Muscle layer of colon (tissue), 2 donors: ENCODE data around the gene PSMA3.
A peak's percentile ranks its signal among the peaks of the same experiment; 100 is the strongest.

ENCODE experiments used
- H3K27ac ChIP-seq: one replicate; pipeline ENCODE4 v1.7.0; 2013; ENCODE audit warnings: low read depth, mild to moderate bottlenecking, low read length, moderate library complexity
- H3K27me3 ChIP-seq, 2 donors: one replicate each; pipeline ENCODE4 v1.7.0; 2013; ENCODE audit warnings: low read length in 2 of 2, mild to moderate bottlenecking in 2 of 2; ENCODE audit not compliant: insufficient read depth in 2 of 2, control insufficient read depth in 1 of 2
- H3K36me3 ChIP-seq: one replicate; pipeline ENCODE4 v1.7.0; 2013; ENCODE audit warnings: mild to moderate bottlenecking, low read length; ENCODE audit not compliant: insufficient read depth
- H3K4me1 ChIP-seq: one replicate; pipeline ENCODE4 v1.7.0; 2013; ENCODE audit warnings: mild to moderate bottlenecking, low read length; ENCODE audit not compliant: insufficient read depth
- H3K4me3 ChIP-seq, 2 donors: one replicate each; pipeline ENCODE4 v1.7.0; 2013; ENCODE audit warnings: low read length in 2 of 2, low read depth in 1 of 2, mild to moderate bottlenecking in 1 of 2, moderate library complexity in 1 of 2
- H3K9ac ChIP-seq: one replicate; pipeline ENCODE4 v1.7.0; 2013; ENCODE audit warnings: low read length
- H3K9me3 ChIP-seq: one replicate; pipeline ENCODE4 v1.7.0; 2013; ENCODE audit warnings: mild to moderate bottlenecking, low read length
- donor health status: abdominal sarcoma.
- donor health status: Adenocarcinoma of cecum.

The PSMA3 gene

DNA sequence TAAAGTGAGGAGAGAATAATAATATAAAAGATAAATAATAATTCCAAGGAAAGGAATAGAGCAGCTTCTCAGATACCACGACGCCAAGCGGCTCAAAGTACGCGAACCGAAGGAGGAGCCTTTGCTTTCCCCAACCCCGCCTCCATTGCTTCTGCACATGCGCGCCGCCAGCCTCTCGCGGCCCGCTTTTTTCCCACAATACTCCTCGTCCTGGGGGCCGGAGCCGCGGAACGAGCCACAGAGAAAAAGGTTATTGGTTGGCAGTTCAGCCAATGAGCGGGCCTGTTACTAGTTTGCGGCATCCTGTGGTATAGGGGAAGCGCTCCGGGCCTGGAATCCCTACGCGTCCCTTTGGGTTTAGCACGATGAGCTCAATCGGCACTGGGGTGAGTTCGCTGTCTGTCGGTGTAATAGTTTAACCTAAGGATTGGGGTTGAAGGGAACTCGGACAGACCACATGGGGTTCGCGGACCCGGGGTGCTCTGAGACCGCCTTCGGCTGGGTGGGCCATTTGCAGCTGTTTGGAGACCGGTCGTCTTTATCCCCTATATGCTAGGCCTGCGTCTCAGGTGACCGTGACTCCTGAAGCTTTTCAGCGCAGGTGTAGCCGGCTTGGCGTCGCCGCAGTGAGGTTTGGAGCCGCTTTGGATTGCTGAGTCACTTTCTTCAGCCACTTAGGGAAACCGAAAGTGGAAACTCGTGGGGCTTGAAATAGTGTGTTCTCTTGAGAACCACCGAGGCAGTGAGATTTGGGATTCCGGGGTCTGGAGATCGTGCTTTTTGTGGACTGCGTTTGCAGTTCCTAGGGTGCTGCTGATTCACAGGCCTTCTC, at the start of gene PSMA3:
Gene PSMA3, plus strand, starts transcription at position 288 of the 832 bp plus-strand sequence. Its CDS starts 78 bp downstream, at position 366.
- Histone ChIP-seq H3K9ac (peak within 1 kb of the TSS; percentile 70), H3K4me3 (peak within 1 kb of the TSS; percentile 89 to 93), H3K27ac (peak within 1 kb of the TSS; percentile 87), H3K27me3 (no peaks in the 10 kb centered on the region), H3K9me3 (no peaks in the 10 kb centered on the region), H3K36me3 (no peaks in the 10 kb centered on the region), H3K4me1 (peaks cover 30% of the 10 kb centered on the region)

DNA sequence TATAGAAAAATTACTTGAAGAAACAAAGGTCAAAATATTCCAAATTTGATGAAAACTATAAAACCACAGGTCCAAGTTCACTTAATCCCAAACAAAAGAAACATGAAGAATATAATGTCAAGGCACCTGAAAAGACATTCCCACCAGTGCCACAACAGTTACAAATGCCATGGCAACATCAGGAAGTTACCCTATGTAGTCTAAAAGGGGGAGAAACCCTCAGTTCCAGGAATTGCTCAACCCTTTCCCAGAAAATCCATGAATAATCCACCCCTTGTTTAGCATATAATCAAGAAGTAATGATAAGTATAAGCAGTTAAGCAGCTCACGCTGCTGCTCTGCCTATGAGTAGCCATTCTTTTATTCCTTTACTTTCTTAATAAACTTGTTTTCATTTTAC, 48.4 kb upstream of the PSMA3 start:
- no peaks in the 10 kb centered on the region for H3K27me3 ChIP-seq
- no peak overlapping the region for H3K9ac ChIP-seq
- no peak overlapping the region for H3K27ac ChIP-seq
- no peaks in the 10 kb centered on the region for H3K36me3 ChIP-seq
- H3K4me3 ChIP-seq, result no peak overlapping the region
- no peaks in the 10 kb centered on the region for H3K9me3 ChIP-seq
- H3K4me1 ChIP-seq, result peaks cover 7% of the 10 kb centered on the region

DNA sequence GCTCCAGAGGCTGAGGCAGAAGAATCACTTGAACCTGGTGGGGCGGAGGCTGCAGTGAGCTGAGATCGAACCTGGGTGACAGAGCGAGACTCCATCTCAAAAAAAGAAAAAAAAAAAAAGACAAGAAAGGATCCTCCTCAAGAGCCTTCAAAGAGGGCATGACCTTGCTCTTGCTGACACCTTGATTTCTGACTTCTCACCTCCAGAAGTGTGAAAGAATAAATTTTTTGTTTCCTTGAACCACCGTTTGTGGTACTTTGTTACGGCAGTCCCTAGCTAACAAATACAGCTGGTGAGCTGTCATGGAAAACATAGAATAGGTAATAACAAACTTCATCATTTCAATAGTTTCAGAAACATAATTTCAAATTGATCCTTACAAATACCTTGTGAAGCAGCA, 46.6 kb upstream of the PSMA3 start:
- Histone ChIP-seq H3K4me3 (no peak overlapping the region), H3K27ac (no peak overlapping the region), H3K27me3 (no peaks in the 10 kb centered on the region), H3K36me3 (no peaks in the 10 kb centered on the region), H3K9ac (no peak overlapping the region), H3K9me3 (no peaks in the 10 kb centered on the region), H3K4me1 (peaks cover 7% of the 10 kb centered on the region)

DNA sequence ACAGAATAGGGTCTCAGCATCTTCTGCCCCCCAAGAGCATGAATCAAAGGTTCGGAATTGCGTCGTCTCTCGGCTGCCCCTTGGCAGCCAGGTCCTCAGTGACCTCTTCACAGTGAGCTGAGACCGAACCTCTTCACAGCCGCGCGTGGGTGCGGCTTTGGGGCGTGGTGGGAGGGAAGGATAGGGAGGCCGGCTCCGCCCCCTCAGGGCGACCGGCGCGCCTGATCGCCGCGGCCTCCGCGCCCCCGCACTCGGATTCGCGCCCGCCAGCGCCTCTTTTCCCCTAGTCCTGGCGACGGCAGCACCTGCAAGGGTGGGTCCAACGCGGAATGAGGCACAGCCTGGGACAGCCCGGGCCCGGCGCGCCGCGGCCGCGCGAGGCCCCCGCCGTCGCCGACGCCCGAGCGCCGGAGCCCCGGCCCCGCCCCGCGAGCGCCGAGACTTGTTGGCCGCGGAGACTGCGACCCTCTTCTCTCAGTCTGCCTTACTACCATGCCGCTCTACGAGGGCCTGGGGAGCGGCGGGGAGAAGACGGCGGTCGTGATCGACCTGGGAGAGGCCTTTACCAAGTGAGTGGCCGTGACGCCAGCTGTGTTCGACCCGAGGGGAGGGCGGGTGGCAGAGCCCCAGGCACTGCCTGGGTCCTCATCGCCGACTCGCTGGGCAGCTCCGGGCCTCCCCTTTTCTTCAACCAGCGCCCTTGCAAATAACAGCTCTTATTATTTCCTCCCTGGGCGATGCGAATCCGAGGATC, 44.7 kb upstream of the PSMA3 start, which contains the start of gene ACTR10:
Gene ACTR10, plus strand, starts transcription at position 424 of the 754 bp plus-strand sequence. Its CDS starts 69 bp downstream, at position 493.
- peaks cover 7% of the 10 kb centered on the region for H3K4me1 ChIP-seq
- H3K4me3 ChIP-seq, result peak within 1 kb of the TSS; percentile 73 to 88
- no peaks in the 10 kb centered on the region for H3K27me3 ChIP-seq
- no peaks in the 10 kb centered on the region for H3K9me3 ChIP-seq
- H3K27ac ChIP-seq, result peak within 1 kb of the TSS; percentile 75
- H3K9ac ChIP-seq, result peak within 1 kb of the TSS; percentile 90
- H3K36me3 ChIP-seq, result no peaks in the 10 kb centered on the region

DNA sequence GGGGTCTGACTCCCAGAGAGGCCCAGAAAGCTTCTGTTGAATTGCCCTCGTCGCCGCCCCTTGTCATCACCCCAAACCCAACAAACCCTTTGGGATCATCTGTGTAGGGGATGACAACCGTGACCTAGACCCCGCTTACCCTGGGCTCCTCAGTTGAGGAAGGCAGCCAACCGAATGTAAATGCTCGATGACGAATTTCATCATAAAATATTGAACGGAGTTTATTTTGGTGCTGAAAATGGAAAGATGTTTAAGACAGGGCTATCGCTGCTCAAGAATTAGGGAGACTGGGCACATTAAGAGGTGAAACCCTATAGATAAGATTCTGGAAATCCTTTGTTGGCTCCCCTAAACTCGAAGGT, 44.2 kb upstream of the PSMA3 start:
- H3K27me3 ChIP-seq, result no peaks in the 10 kb centered on the region
- peak overlapping the region; percentile 75 for H3K27ac ChIP-seq
- no peaks in the 10 kb centered on the region for H3K9me3 ChIP-seq
- H3K36me3 ChIP-seq, result no peaks in the 10 kb centered on the region
- H3K4me3 ChIP-seq, result peak overlapping the region; percentile 73 to 77
- H3K9ac ChIP-seq, result peak overlapping the region; percentile 90
- H3K4me1 ChIP-seq, result peaks cover 7% of the 10 kb centered on the region

DNA sequence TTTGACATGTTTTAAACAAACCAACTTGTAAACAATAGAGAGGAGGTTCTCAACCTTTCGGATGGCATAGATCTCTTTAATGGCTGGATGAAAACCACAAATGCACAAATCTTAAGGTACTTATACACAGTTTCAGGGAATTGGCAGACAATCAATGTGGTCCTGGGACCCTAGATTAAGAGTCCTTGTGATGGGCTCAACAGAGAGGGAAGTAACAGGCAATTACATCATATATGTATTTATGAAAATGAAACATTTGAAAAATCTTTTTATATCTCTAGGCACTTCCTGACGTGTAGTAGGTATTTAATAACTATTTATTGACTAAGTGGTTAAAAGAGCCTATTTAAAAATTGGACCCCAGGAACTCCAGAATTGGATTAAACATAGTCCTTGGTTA, 43.8 kb upstream of the PSMA3 start:
- Histone ChIP-seq H3K36me3 (no peaks in the 10 kb centered on the region), H3K4me1 (peaks cover 7% of the 10 kb centered on the region), H3K4me3 (peak overlapping the region; percentile 73 to 77), H3K27ac (peak overlapping the region; percentile 75), H3K27me3 (no peaks in the 10 kb centered on the region), H3K9ac (peak overlapping the region; percentile 90), H3K9me3 (no peaks in the 10 kb centered on the region)

DNA sequence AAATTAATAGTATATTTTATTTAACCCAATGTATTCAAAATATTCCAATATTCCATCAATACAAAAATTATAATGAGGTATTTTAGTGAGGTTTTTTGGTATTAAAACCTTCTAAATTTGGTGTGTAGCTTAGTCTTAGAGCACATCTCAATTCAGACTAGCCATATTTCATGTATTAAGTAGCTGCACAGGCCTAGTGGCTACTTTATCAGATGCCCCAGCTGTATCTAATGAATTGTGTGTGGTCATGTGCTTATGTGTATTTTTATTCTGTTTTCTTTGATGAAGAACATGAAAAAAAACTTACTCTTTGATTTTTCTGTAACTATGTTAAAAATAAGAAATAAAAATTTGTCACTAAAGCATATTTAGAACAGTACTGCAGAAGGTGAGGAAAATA, 31.5 kb upstream of the PSMA3 start:
- Histone ChIP-seq H3K27ac (no peak overlapping the region), H3K4me3 (no peak overlapping the region), H3K27me3 (no peaks in the 10 kb centered on the region), H3K9ac (no peak overlapping the region), H3K4me1 (no peaks in the 10 kb centered on the region), H3K9me3 (no peaks in the 10 kb centered on the region), H3K36me3 (peaks cover 44% of the 10 kb centered on the region)

DNA sequence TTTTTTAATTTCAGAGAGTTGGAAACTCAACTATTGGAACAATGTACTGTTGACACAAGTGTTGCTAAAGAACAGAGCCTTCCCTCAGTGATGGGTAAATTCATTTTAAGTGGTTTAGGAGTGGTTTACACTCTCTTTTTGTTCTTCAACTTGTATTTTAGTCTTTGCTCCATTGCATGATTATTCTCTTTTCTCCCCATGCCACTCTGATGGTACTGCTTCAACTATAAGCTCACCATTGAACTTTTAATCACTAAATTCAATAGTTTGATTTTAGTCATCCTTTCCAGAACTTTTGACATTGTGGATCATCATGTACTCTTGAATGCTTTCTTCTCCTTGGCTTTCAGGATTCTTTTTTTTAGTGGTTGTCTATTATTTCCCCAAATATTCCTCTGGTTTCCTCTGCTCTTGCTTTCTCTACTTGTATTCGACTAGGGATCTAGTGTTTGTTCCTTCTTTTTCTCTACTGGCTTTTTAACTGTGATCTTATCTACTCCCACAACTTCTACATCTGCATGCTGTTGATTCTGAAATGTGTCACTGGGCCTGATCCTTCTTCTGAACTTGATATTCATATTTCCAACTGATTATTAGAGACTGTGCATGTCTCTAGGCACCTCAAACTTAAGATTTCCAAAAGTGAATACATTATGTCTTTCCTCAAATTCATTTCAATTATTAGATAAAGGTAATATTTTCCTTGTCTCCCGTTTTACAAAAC, 29.3 kb upstream of the PSMA3 start:
- H3K36me3 ChIP-seq, result peaks cover 39% of the 10 kb centered on the region

DNA sequence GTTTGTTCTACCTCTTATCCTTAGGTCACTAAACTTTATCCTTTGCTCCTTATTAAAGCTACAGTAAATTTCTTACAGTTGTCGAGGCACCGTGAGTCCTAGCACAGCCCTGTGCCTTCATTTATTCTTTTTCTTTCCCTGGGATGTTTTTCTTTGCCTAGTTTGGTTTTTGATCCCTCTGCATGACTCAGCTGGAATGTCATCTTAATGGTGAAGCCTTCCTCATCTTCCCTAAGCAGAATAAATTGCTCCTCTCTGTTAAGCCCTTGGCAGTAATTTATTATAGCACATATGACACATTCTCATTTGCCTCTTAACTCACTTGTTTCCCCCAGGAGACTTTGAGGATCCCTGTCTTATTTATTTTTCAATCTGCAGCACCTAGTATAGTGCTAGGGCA, 28.1 kb upstream of the PSMA3 start:
- Histone ChIP-seq H3K27ac (no peak overlapping the region), H3K27me3 (no peaks in the 10 kb centered on the region), H3K9ac (no peak overlapping the region), H3K9me3 (no peaks in the 10 kb centered on the region), H3K4me1 (no peaks in the 10 kb centered on the region), H3K4me3 (no peak overlapping the region), H3K36me3 (peaks cover 42% of the 10 kb centered on the region)

More for the DNA sequence above, 29.3 kb upstream of the PSMA3 start:
- H3K4me3 ChIP-seq, result no peak overlapping the region
- H3K4me1 ChIP-seq, result no peaks in the 10 kb centered on the region
- H3K27me3 ChIP-seq, result no peaks in the 10 kb centered on the region
- no peak overlapping the region for H3K27ac ChIP-seq
- H3K9me3 ChIP-seq, result no peaks in the 10 kb centered on the region
- H3K9ac ChIP-seq, result no peak overlapping the region

DNA sequence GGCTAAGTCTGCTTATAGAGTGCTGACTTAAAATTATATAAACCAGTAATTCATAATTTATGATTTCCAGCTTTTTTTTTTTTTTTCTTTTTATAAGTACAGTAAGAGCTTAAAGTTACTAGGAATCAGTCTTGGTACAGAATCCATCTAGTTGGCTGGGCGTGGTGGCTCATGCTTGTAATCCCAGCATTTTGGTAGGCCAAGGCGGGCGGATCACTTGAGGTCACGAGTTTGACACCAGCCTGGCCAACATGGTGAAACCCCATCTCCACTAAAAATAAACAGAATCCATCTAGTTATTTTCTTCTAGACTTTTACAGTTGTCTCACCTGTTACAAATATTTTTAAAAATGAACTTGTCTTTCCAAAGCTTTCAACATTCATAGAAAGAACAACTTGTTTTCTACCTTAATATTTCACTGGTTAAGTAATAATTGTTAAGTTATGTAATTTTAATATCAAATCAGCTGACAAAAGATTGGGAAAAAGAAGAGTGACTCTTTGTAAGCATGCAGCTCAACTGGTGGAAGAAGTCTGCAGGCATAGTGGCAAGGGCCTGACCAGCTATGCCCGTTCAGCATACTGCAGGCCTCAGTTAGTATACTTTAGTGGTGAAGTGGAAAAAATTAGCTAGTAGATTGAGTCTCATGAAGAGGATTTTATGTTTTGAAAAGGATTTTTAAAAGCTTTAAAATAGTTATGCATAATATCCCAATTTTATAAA, 17.4 kb upstream of the PSMA3 start:
- no peaks in the 10 kb centered on the region for H3K4me1 ChIP-seq
- no peak overlapping the region for H3K4me3 ChIP-seq
- H3K36me3 ChIP-seq, result peaks cover 10% of the 10 kb centered on the region

More for the DNA sequence above, 17.4 kb upstream of the PSMA3 start:
- no peaks in the 10 kb centered on the region for H3K9me3 ChIP-seq
- no peak overlapping the region for H3K27ac ChIP-seq
- H3K27me3 ChIP-seq, result no peaks in the 10 kb centered on the region
- H3K9ac ChIP-seq, result no peak overlapping the region
